Activated T-cell treated with anti-CD3 and anti-CD28 coated beads for 1 hour (primary cell): ENCODE data around the gene KCNJ10.

ENCODE experiments used
- DNase-seq: peaks from one replicate; pipeline ENCODE4 v3.0.0-alpha.2; 2020; ENCODE audit warnings: low read depth

KCNJ10 gene

GRCh38 chr1:159990005-159990404 is 80.0 kb downstream of the KCNJ10 start:
- DNase-seq: no peak

GRCh38 chr1:159989581-159989980 is 80.4 kb downstream of the KCNJ10 start:
- no peak for DNase-seq

GRCh38 chr1:159988006-159988405 is 82.0 kb downstream of the KCNJ10 start:
- no peak for DNase-seq

GRCh38 chr1:159987186-159987585 is 82.8 kb downstream of the KCNJ10 start:
- no peak for DNase-seq

- DNase-seq: no peak
Observed at GRCh38 chr1:159986531-159986930, 83.4 kb downstream of the KCNJ10 start.

GRCh38 chr1:159986093-159986492 is 83.9 kb downstream of the KCNJ10 start:
- DNase-seq: no peak

GRCh38 chr1:159985473-159985872 is 84.5 kb downstream of the KCNJ10 start:
- DNase-seq: no peak

- DNase-seq: no peak
Observed at GRCh38 chr1:159983681-159984080, 86.3 kb downstream of the KCNJ10 start.

- no peak for DNase-seq
Observed at GRCh38 chr1:159982280-159982679, 87.7 kb downstream of the KCNJ10 start.

GRCh38 chr1:159981351-159982055 is 88.5 kb downstream of the KCNJ10 start:
- no peak for DNase-seq

GRCh38 chr1:159980786-159981185 is 89.2 kb downstream of the KCNJ10 start:
- DNase-seq: no peak

GRCh38 chr1:159980076-159980475 is 89.9 kb downstream of the KCNJ10 start:
- no peak for DNase-seq

- DNase-seq: no peak
Observed at GRCh38 chr1:159979257-159979656, 90.7 kb downstream of the KCNJ10 start.

- no peak for DNase-seq
Observed at GRCh38 chr1:159978107-159978398, 91.9 kb downstream of the KCNJ10 start.

- no peak for DNase-seq
Observed at GRCh38 chr1:159977364-159978106, 92.4 kb downstream of the KCNJ10 start.

GRCh38 chr1:159974350-159974965 is 95.5 kb downstream of the KCNJ10 start:
- DNase-seq: no peak

GRCh38 chr1:159973350-159973940 is 96.5 kb downstream of the KCNJ10 start:
- no peak for DNase-seq

- no peak for DNase-seq
Observed at GRCh38 chr1:159972443-159973205, 97.3 kb downstream of the KCNJ10 start.

GRCh38 chr1:159970932-159971342 is 99.0 kb downstream of the KCNJ10 start:
- DNase-seq: no peak

- no peak for DNase-seq
Observed at GRCh38 chr1:159968901-159969300, 101.1 kb downstream of the KCNJ10 start.

- DNase-seq: no peak
Observed at GRCh38 chr1:159965263-159965662, 104.7 kb downstream of the KCNJ10 start.

- no peak for DNase-seq
Observed at GRCh38 chr1:159964144-159964543, 105.8 kb downstream of the KCNJ10 start.
